OCI-LY7 (cell line): ENCODE measurements around the gene BCL2L11. TPM values are rescaled to one million over a fixed set of nuclear protein-coding genes. Genes with fewer than 3 reads are reported as not detected.
A peak's percentile ranks its signal among the peaks of the same experiment; 100 is the strongest.

Experiments
- BruUV-seq: library from RNA; stranded (reverse); fragments of 400-500 nt; replicated peaks from 2 replicates; lab custom pipeline; 2021; lab: Mats Ljungman, UMichigan
- CTCF ChIA-PET: fragments of 300-600 bp; sonication (Branson Sonifier 250); formaldehyde crosslinking; loops from one replicate; lab custom pipeline; 2022; ENCODE audit warnings: antibody characterized with exemption; ENCODE audit not compliant: unreplicated experiment; lab: Charles Lee
- POLR2A ChIA-PET: fragments of 300-600 bp; sonication (Branson Sonifier 250); formaldehyde crosslinking; loops from one replicate; lab custom pipeline; 2022; ENCODE audit warnings: antibody characterized with exemption; lab: Charles Lee
- DNase-seq: peaks from one replicate; pipeline ENCODE4 v3.0.0-alpha.2; 2015; ENCODE audit warnings: low spot score
- H2AFZ ChIP-seq: fragments of 200-600 bp; sonication (generic), shearing (Covaris generic); 2 replicates; pipeline ENCODE4 v1.6.1; 2014; ENCODE audit warnings: mild to moderate bottlenecking, antibody characterized with exemption, low read length, moderate library complexity
- H3K27ac ChIP-seq: fragments of 200-600 bp; sonication (generic); 2 replicates; pipeline ENCODE4 v1.5.1; 2014; ENCODE audit warnings: mixed run types, low read depth, mild to moderate bottlenecking, moderate library complexity, low read length, inconsistent platforms; ENCODE audit not compliant: poor library complexity, severe bottlenecking
- H3K36me3 ChIP-seq: fragments of 200-600 bp; sonication (generic); 2 replicates; pipeline ENCODE4 v1.6.1; 2014; ENCODE audit warnings: mild to moderate bottlenecking, antibody characterized with exemption, low read length, moderate library complexity, mixed read lengths; ENCODE audit not compliant: insufficient read depth
- H3K4me1 ChIP-seq: fragments of 200-600 bp; sonication (generic); 2 replicates; pipeline ENCODE4 v1.5.1; 2014; ENCODE audit warnings: mild to moderate bottlenecking, low read length; ENCODE audit not compliant: insufficient read depth, poor library complexity, severe bottlenecking
- H3K4me2 ChIP-seq: fragments of 200-600 bp; sonication (generic); 2 replicates; pipeline ENCODE4 v1.6.1; 2014; ENCODE audit warnings: mild to moderate bottlenecking, low read length
- H3K4me3 ChIP-seq: fragments of 200-600 bp; sonication (generic); 2 replicates; pipeline ENCODE4 v1.5.1; 2014; ENCODE audit warnings: mild to moderate bottlenecking, low read depth, low read length; ENCODE audit not compliant: poor library complexity, severe bottlenecking
- H3K79me2 ChIP-seq: fragments of 200-600 bp; sonication (generic); 2 replicates; pipeline ENCODE4 v1.6.1; 2016; ENCODE audit warnings: low read depth, mild to moderate bottlenecking, low read length, moderate library complexity, mixed read lengths; ENCODE audit not compliant: insufficient read depth
- H3K9me2 ChIP-seq: fragments of 200-600 bp; sonication (generic); 2 replicates; pipeline ENCODE4 v1.6.1; 2016; ENCODE audit warnings: mild to moderate bottlenecking, low read length, mixed read lengths; ENCODE audit not compliant: insufficient read depth
- H3K9me3 ChIP-seq: fragments of 200-600 bp; sonication (generic); 2 replicates; pipeline ENCODE4 v1.6.1; 2014; ENCODE audit warnings: mild to moderate bottlenecking, mixed run types, low read length, mixed read lengths
- H4K20me1 ChIP-seq: fragments of 200-600 bp; sonication (generic); 2 replicates; pipeline ENCODE4 v1.6.1; 2014; ENCODE audit warnings: mild to moderate bottlenecking, antibody characterized with exemption, low read length, moderate library complexity, mixed read lengths; ENCODE audit not compliant: insufficient read depth
- CTCF ChIP-seq: fragments of 200-600 bp; sonication (generic); conservative IDR thresholded peaks from 2 replicates; pipeline ENCODE4 v1.5.1; 2014; ENCODE audit warnings: mild to moderate bottlenecking, antibody characterized with exemption, low read length, moderate library complexity, mixed read lengths
- EZH2phosphoT487 ChIP-seq: fragments of 200-600 bp; sonication (generic); IDR thresholded peaks from 2 replicates; pipeline ENCODE4 v1.6.1; 2018; ENCODE audit warnings: low read depth, borderline replicate concordance, mild to moderate bottlenecking, mixed run types, antibody characterized with exemption, low read length, moderate library complexity, mixed read lengths
- intact Hi-C: fragments of 100-400 bp; cut with micrococcal nuclease; formaldehyde crosslinking; loops from one replicate; pipeline ENCODE4 v1.10.0; 2022; ENCODE audit not compliant: unreplicated experiment
- total RNA-seq, 2 experiments: library from RNA; depleted of rRNA in 1 of 2; stranded (reverse); fragments of >200 nt in 1 of 2; shearing (Covaris generic) in 1 of 2; gene quantifications; 2 replicates each; pipeline ENCODE4 v1.2.3, GENCODE V29; 2014 to 2022

The BCL2L11 gene
- total RNA-seq, 2 experiments from 2014 or later, result 16.0 to 20.3 TPM

GRCh38 chr2:111122631-111123421 is 2.1 kb downstream of the BCL2L11 start:
- DNase-seq, result peak; percentile 34
- Histone ChIP-seq H3K9me2 (no peaks in the 10 kb centered on the region), H3K4me3 (peak overlapping the region; percentile 96), H4K20me1 (peaks cover 29% of the 10 kb centered on the region), H3K79me2 (peaks cover 67% of the 10 kb centered on the region), H3K27ac (no peak overlapping the region), H2AFZ (no peak overlapping the region), H3K4me1 (peaks cover 45% of the 10 kb centered on the region), H3K36me3 (peaks cover 59% of the 10 kb centered on the region), H3K9me3 (no peaks in the 10 kb centered on the region), H3K4me2 (peak overlapping the region; percentile 75)
- no peak for TF ChIP-seq CTCF
- TF ChIP-seq EZH2phosphoT487, result no peak
- ChIA-PET CTCF (no interaction called here), POLR2A (interaction anchor here (0.7 kb wide), 1 partner anchor 28 kb away, joined by 3 read pairs; no protein-coding TSS in a partner anchor)
- BruUV-seq, result no TSS peak
- intact Hi-C loops, result loop anchor here (10.0 kb wide), 4 partner anchors 332 to 582 kb away; partner anchors contain the start of gene BUB1

- Histone ChIP-seq H3K79me2 (peaks cover 76% of the 10 kb centered on the region), H3K36me3 (peaks cover 68% of the 10 kb centered on the region), H3K4me1 (peaks cover 38% of the 10 kb centered on the region), H3K4me2 (peak overlapping the region; percentile 75), H3K27ac (no peak overlapping the region), H3K4me3 (peak overlapping the region; percentile 96), H4K20me1 (peaks cover 31% of the 10 kb centered on the region), H3K9me2 (no peaks in the 10 kb centered on the region), H3K9me3 (no peaks in the 10 kb centered on the region), H2AFZ (no peak overlapping the region)
- ChIA-PET CTCF (no interaction called here), POLR2A (interaction anchor here (0.5 to 0.7 kb wide), 3 partner anchors 27 to 442 kb away, joined by 3 to 8 read pairs (median 3); no protein-coding TSS in a partner anchor)
- DNase-seq, result no peak
- intact Hi-C loops, result loop anchor here (10.0 kb wide), 4 partner anchors 331 to 581 kb away; partner anchors contain the start of gene BUB1
- BruUV-seq, result no TSS peak
- TF ChIP-seq EZH2phosphoT487 (no peak), CTCF (no peak)
These were observed 3.0 kb downstream of the BCL2L11 start for GRCh38 chr2:111123751-111124150.

GRCh38 chr2:111126581-111126980 is 5.9 kb downstream of the BCL2L11 start:
- CTCF ChIA-PET, result no interaction called here

More at GRCh38 chr2:111126581-111126980, 5.9 kb downstream of the BCL2L11 start:
- H2AFZ ChIP-seq, result no peak overlapping the region
- POLR2A ChIA-PET, result no interaction called here
- no peak for DNase-seq
- TF ChIP-seq CTCF, result no peak
- TF ChIP-seq EZH2phosphoT487, result no peak
- H3K4me1 ChIP-seq, result peaks cover 49% of the 10 kb centered on the region
- intact Hi-C loops, result loop anchor here (10.0 kb wide), 4 partner anchors 328 to 578 kb away; partner anchors contain the start of gene BUB1
- H3K4me2 ChIP-seq, result peak overlapping the region; percentile 25; the same call in 1 of the 2 replicates
- H4K20me1 ChIP-seq, result peaks cover 44% of the 10 kb centered on the region
- H3K79me2 ChIP-seq, result peaks cover 96% of the 10 kb centered on the region
- no peaks in the 10 kb centered on the region for H3K9me3 ChIP-seq
- BruUV-seq, result no TSS peak
- peaks cover 94% of the 10 kb centered on the region for H3K36me3 ChIP-seq
- no peaks in the 10 kb centered on the region for H3K9me2 ChIP-seq
- no peak overlapping the region for H3K27ac ChIP-seq
- no peak overlapping the region for H3K4me3 ChIP-seq
